T-helper 17 cell (primary cell): ENCODE results near the gene UBA1. TPM values are rescaled to one million over a fixed set of nuclear protein-coding genes. Genes with fewer than 3 reads are reported as not detected.

ENCODE experiments used
- ATAC-seq: fragments of 150-1000 bp; cut with Tn5 transposase; 2 replicates; pipeline ENCODE4 v1.10.0; 2021; ENCODE audit warnings: mild to moderate bottlenecking, moderate library complexity
- DNase-seq, 3 donors: peaks; one replicate each; pipeline versions ENCODE4 v3.0.0 to v3.0.0-alpha.2; 2020 to 2021
- H3K9me3 ChIP-seq: one replicate; pipeline ENCODE4 v1.7.0; 2013; ENCODE audit warnings: low read length, mild to moderate bottlenecking; ENCODE audit not compliant: control insufficient read depth, poor library complexity, severe bottlenecking
- H3K27ac Mint-ChIP-seq: one replicate; pipeline ENCODE4 v1.8.0; 2022; ENCODE audit warnings: mild to moderate bottlenecking, moderate library complexity, mixed read lengths
- H3K27me3 Mint-ChIP-seq: one replicate; pipeline ENCODE4 v1.8.0; 2022; ENCODE audit warnings: mixed read lengths
- H3K36me3 Mint-ChIP-seq: one replicate; pipeline ENCODE4 v1.8.0; 2022; ENCODE audit warnings: low read depth, mixed read lengths
- H3K4me1 Mint-ChIP-seq: one replicate; pipeline ENCODE4 v1.8.0; 2022; ENCODE audit warnings: mild to moderate bottlenecking, mixed read lengths
- H3K4me3 Mint-ChIP-seq: one replicate; pipeline ENCODE4 v1.8.0; 2022; ENCODE audit warnings: mild to moderate bottlenecking, moderate library complexity, mixed read lengths
- total RNA-seq, 4 donors: library from RNA in 2 of 4; stranded (reverse) in 2 of 4; gene quantifications; one replicate each; pipeline ENCODE4 v1.2.3 and lab custom pipeline; 2022 to 2026

Gene UBA1
- total RNA-seq, 2 donors from 2014 or later = 109 to 112 TPM

DNA sequence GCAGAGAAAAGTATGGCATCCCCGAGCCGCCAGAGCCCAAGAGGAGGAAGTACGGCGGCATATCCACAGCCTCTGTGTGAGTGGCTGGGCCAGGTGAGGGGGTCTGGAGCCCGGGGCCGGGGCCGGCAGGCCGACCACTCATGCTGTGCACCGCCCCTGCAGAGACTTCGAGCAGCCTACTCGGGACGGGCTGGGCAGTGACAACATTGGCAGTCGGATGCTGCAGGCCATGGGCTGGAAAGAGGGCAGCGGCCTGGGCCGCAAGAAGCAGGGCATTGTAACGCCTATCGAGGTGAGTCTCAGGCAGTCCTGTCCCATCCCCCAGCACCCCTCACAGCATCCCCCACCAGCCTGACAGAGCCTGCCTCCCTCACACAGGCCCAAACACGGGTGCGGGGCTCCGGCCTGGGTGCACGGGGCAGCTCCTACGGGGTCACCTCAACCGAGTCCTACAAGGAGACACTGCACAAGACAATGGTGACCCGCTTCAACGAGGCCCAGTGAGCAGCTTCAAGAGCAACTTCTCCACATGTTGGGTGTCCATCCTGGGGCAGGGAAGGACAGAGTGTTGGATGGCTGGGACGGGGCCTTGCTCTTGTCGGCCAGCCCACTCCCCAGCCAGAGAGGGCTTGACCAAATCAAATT is 7.4 kb upstream of the UBA1 start:
- Mint-ChIP-seq H3K27ac (peak overlapping the region; percentile 78), H3K4me1 (peaks cover 4% of the 10 kb centered on the region), H3K27me3 (no peaks in the 10 kb centered on the region), H3K36me3 (peaks cover 2% of the 10 kb centered on the region), H3K4me3 (no peak overlapping the region)
- no peak for ATAC-seq
- no peak for DNase-seq
- no peaks in the 10 kb centered on the region for H3K9me3 ChIP-seq

DNA sequence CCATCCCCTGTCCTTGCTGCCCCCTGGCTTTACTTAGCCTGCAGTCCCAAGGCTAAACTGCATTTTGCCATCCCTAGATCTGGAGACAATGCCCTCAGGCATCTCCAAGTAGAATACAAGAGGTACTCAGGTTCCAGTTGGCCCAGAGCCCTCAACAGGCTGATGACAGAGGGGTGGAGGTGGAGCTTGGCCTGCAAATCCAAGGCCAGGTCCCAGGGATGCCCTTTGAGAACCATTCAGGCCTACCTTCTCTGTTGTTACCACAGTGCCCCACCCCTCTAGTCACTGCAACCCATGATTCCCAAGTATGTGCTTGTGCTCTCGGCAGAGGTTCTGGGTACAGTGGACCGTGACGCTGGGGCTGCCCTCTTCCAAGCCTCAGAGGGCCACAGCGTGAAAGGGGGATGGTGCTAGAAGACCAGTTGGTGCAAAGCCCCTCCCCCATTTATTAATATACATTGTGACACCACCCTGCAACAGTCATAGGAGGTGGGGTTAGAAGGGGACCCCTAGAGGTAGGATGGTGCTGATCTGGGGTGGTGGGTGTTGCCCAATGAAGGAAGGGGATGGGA is 6.4 kb upstream of the UBA1 start:
- peaks cover 4% of the 10 kb centered on the region for H3K4me1 Mint-ChIP-seq
- ATAC-seq (no peak), DNase-seq (no peak)
- no peaks in the 10 kb centered on the region for H3K27me3 Mint-ChIP-seq
- peak overlapping the region; percentile 31 for H3K4me3 Mint-ChIP-seq
- peak overlapping the region; percentile 78 for H3K27ac Mint-ChIP-seq
- H3K9me3 ChIP-seq = no peaks in the 10 kb centered on the region
- H3K36me3 Mint-ChIP-seq = peaks cover 2% of the 10 kb centered on the region

DNA sequence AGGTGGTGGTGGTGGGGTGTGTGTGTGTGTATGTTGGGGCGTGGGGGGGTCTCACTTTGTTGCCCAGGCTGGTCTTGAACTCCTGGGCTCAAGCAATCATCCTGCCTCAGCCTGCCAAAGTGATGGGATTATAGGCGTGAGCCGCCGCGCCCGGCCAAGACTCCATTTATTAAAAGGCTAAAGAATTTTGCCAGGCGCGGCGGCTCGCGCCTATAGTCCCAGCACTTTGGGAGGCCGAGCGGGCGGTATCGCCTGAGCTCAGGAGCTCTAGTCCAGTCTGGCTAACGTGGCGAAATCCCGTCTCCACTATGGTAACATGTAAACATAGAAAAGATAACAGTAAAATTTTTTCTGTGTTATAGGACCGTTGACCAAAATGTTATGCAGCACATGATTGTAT is 3.7 kb upstream of the UBA1 start:
- Mint-ChIP-seq H3K36me3 (peaks cover 5% of the 10 kb centered on the region), H3K4me1 (peaks cover 14% of the 10 kb centered on the region), H3K27ac (no peak overlapping the region), H3K27me3 (no peaks in the 10 kb centered on the region), H3K4me3 (no peak overlapping the region)
- H3K9me3 ChIP-seq = no peaks in the 10 kb centered on the region
- DNase-seq (no peak), ATAC-seq (no peak)

DNA sequence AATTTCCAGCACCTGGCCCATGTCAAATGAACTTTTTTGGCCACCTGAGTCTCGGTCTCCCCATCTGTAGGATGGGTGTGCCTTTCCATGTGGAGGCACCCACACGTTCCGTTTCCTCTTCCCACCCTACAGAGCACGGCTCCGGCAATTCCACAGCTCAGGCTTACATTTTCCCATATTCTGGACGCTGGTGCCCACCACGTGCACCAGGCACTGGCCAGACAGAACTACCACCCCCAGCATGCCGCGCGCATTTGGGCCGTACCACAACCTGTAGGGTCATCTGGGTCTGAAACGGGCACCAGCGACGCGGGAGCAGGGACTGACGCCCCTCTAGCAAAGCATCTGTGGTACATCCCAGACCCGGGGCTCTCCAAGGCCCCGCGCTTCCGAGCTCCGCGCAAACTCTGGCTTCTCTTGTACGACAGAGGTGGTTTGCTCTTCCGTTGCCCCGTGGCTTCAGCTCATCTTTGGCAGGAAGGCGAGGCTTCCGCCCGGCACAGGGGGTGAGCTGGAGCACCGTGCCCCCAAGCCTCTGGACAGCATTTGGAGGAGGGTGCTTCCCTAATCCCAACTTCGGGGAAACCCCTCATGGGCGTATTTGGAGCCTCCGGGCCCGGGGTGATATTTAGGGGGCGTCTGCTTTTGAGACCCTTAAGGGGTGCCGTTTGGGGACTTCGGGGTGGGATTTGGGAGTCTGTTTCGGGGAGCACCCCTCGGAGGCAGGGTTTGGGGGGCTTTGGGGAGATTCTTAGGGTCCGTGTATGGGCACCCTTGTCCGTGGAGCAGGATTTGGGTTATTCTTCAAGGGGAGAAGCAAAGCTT is 3.0 kb upstream of the UBA1 start:
- DNase-seq (peak; percentile 53 to 66 (median 56)), ATAC-seq (peak; percentile 82)
- H3K9me3 ChIP-seq = no peaks in the 10 kb centered on the region
- Mint-ChIP-seq H3K27me3 (no peaks in the 10 kb centered on the region), H3K27ac (peak overlapping the region; percentile 97), H3K4me1 (peaks cover 16% of the 10 kb centered on the region), H3K4me3 (peak overlapping the region; percentile 94), H3K36me3 (peaks cover 4% of the 10 kb centered on the region)

DNA sequence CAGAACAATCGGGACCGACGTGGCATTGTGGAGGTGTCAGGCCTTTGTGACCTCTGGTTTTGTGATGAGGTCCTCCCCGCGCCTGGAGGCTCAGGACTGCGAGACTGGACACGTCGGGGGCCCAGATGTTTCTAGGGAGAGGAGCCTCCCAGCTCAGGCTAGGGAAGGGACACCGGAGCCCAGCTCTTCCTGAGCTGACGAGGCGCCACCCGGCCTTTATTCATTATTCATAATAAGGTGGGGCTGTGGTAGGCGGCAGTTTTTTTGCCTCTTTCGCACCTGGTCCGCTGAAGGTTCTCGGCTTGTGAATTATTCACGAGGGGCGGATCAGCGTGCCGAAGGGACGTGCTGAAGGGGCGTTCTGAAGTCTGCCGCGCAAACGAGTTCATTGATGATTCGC is 2.3 kb upstream of the UBA1 start:
- peak overlapping the region; percentile 97 for H3K27ac Mint-ChIP-seq
- peaks cover 23% of the 10 kb centered on the region for H3K4me1 Mint-ChIP-seq
- peak overlapping the region; percentile 94 for H3K4me3 Mint-ChIP-seq

DNA sequence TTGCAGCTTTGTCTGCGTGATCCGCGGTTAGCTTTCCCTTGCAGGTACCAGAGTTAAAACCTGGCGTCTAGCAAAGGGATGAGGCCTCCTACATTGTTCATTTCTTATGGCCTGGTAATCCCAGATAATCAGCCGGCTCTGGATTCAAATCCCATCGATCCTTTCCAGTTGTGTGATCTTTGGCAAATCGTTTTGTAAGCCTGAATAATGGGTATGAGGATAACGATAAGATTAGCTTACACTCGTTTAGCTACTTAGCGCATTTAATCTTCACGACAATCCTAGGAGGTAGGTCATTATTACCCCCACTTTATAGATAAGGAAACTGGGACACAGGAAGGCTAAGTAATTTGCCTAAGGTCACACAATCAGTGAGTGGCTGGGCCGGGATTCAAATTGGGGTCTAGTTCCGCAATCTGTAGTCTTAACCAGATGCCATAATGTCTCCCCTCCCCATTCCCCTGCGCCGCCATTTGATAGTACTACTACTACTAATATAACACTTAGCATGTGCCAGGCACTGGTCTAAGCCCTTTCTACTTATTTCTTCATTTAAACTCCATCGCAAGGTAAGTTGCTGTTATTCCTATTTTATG is 1.7 kb upstream of the UBA1 start:
- H3K4me1 Mint-ChIP-seq = peaks cover 28% of the 10 kb centered on the region
- peak overlapping the region; percentile 97 for H3K27ac Mint-ChIP-seq
- H3K9me3 ChIP-seq = no peaks in the 10 kb centered on the region
- DNase-seq (no peak), ATAC-seq (no peak)
- H3K27me3 Mint-ChIP-seq = no peaks in the 10 kb centered on the region
- peak overlapping the region; percentile 94 for H3K4me3 Mint-ChIP-seq
- peaks cover 2% of the 10 kb centered on the region for H3K36me3 Mint-ChIP-seq

More for the DNA sequence above, 2.3 kb upstream of the UBA1 start:
- ATAC-seq (peak; percentile 5), DNase-seq (peak in 2 of 3 donors; percentile 12 to 17)
- no peaks in the 10 kb centered on the region for H3K27me3 Mint-ChIP-seq
- no peaks in the 10 kb centered on the region for H3K9me3 ChIP-seq
- H3K36me3 Mint-ChIP-seq = peaks cover 2% of the 10 kb centered on the region

DNA sequence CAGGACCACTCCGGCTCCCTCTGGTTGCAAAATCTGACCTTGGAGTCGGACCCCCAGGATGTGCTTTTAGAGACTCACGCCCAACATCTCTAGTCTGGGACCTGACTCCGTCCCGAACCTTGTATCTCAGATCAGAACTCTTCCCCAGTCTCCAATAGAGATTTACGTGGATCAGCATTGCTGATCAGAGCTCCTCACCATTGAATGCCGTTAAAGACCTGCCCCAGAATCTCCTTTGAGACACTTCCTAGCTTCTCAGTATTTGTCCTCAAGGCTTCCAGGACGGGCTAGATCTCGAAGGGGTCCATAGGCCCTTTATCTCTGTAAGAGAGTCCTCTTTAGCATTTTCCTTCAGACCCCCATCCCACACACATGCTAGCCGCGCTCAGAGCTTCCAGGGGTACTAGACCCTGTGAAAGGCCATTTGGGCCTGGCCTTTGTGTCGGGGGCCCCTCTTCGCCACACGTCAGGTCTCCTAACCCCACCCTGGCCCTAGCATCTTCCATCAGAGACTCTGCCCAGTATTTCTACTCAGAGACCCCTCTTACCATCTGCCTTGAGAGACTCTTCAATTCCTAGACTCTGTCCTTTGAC is 662 bp downstream of the UBA1 start:
- H3K9me3 ChIP-seq = no peaks in the 10 kb centered on the region
- Mint-ChIP-seq H3K4me3 (peak overlapping the region; percentile 96), H3K27ac (peak overlapping the region; percentile 89), H3K27me3 (no peaks in the 10 kb centered on the region), H3K36me3 (peaks cover 2% of the 10 kb centered on the region), H3K4me1 (peaks cover 31% of the 10 kb centered on the region)
- no peak for ATAC-seq
- DNase-seq = no peak

DNA sequence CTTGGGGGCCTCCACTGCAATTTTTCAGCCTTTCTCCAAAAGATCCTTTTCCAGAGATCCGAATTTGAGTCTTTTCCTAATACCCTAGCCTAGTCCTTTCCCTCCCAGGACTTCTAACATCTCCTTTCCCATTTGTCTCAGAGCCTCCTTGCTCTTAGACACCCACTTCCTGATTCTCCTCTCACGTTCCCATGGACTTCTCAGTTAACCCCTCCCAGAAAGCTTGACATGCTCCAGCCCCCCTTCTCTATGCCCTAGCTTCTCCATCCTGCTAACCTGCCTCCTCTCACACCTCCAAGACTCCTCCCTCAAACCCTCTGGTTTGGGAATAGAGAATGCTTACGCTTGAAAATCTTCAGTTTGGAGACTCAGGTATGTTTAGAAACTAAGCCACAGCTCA is 2.5 kb downstream of the UBA1 start:
- ATAC-seq (no peak), DNase-seq (no peak)
- peaks cover 2% of the 10 kb centered on the region for H3K36me3 Mint-ChIP-seq
- no peaks in the 10 kb centered on the region for H3K9me3 ChIP-seq
- peak overlapping the region; percentile 89 for H3K27ac Mint-ChIP-seq
- H3K4me3 Mint-ChIP-seq = peak overlapping the region; percentile 96
- H3K27me3 Mint-ChIP-seq = no peaks in the 10 kb centered on the region
- H3K4me1 Mint-ChIP-seq = peaks cover 27% of the 10 kb centered on the region

DNA sequence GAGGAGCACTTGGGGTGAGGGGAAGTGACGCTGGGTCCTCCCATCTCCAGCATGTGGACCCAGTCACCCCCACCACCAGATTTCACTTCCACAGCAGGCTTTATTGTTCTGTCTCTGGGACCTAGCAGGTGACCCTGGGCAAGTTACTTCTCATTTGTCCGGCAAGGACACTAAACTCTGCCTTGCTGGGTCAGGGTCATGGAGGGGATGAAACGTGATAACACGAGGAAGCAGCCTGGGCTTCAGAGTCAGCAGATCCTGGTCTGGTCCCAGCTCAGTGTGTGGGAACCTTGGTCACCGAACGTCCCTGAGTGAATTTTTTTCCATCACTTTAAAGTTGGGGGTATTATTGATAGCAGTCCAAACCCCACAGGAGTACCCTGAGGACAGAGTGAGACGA is 3.9 kb downstream of the UBA1 start:
- H3K27ac Mint-ChIP-seq = peak overlapping the region; percentile 89
- ATAC-seq (no peak), DNase-seq (no peak)
- no peaks in the 10 kb centered on the region for H3K27me3 Mint-ChIP-seq
- H3K4me1 Mint-ChIP-seq = peaks cover 27% of the 10 kb centered on the region
- H3K36me3 Mint-ChIP-seq = peaks cover 2% of the 10 kb centered on the region
- H3K9me3 ChIP-seq = no peaks in the 10 kb centered on the region
- peak overlapping the region; percentile 96 for H3K4me3 Mint-ChIP-seq

DNA sequence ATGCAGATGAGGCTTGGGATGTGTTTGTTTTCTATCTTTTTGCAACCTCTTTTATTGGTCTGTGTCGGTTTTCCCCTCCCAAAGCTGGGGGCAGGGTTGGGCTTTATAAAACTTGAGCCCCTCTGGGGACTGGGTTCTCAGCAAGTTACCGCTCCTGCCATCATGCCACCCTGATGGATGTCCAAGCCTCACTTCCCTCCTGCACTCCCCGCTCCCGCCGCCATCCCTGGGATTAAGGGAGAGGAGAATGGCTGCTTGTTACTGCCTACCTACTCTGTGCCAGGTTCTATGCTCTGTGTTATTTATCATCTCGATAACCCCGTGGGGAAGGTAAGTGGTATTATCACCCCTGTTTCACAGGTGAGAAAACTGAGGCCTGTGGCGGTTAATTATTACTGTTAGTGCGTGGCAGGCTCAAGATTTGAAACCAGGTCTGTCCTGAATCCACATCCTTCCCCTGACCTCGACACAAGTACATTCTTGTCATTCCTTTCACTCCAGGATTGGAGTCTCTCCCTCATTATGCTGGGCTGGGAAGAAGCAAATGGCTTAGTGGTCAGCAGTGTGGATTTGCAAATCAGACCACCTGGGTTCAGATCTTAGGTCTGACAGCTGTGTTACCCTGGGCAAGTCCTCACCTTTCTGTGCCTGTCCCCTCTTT is 4.5 kb downstream of the UBA1 start:
- DNase-seq = no peak
- Mint-ChIP-seq H3K4me1 (peaks cover 24% of the 10 kb centered on the region), H3K27me3 (no peaks in the 10 kb centered on the region), H3K27ac (peak overlapping the region; percentile 89), H3K4me3 (no peak overlapping the region), H3K36me3 (peaks cover 2% of the 10 kb centered on the region)
- H3K9me3 ChIP-seq = no peaks in the 10 kb centered on the region
- no peak for ATAC-seq

DNA sequence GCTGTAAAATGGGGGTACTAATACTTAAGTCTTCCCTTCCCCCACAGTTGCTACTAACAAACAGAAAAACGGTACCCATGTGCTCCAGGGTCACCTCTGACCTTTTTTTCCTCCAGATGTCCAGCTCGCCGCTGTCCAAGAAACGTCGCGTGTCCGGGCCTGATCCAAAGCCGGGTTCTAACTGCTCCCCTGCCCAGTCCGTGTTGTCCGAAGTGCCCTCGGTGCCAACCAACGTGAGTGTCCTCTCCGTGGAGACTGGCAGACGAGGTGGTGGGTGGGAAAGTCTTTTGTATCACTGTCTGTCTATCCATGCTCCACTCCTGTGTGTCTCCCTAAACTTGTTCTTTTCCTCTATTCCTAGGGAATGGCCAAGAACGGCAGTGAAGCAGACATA is 5.1 kb downstream of the UBA1 start:
- Mint-ChIP-seq H3K27me3 (no peaks in the 10 kb centered on the region), H3K4me1 (peaks cover 21% of the 10 kb centered on the region), H3K27ac (peak overlapping the region; percentile 61), H3K4me3 (no peak overlapping the region), H3K36me3 (peaks cover under 1% of the 10 kb centered on the region)
- ATAC-seq (no peak), DNase-seq (no peak)
- no peaks in the 10 kb centered on the region for H3K9me3 ChIP-seq

DNA sequence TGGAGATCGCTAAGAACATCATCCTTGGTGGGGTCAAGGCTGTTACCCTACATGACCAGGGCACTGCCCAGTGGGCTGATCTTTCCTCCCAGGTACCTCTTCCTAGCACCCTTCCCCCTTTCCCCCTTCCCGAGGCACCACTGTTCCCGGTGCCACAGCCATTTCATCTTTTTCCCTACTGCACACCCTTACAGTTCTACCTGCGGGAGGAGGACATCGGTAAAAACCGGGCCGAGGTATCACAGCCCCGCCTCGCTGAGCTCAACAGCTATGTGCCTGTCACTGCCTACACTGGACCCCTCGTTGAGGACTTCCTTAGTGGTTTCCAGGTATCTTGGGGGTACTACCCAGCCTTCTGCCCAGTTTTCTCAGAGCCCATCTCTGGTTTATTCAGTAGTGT is 5.7 kb downstream of the UBA1 start:
- peaks cover 20% of the 10 kb centered on the region for H3K4me1 Mint-ChIP-seq
- no peaks in the 10 kb centered on the region for H3K36me3 Mint-ChIP-seq

More for the DNA sequence above, 5.7 kb downstream of the UBA1 start:
- ATAC-seq (no peak), DNase-seq (no peak)
- no peaks in the 10 kb centered on the region for H3K27me3 Mint-ChIP-seq
- no peak overlapping the region for H3K4me3 Mint-ChIP-seq
- H3K27ac Mint-ChIP-seq = peak overlapping the region; percentile 73
- H3K9me3 ChIP-seq = no peaks in the 10 kb centered on the region
